ENCODE results near the gene MYO16.
"Not testable (repeated sequence)": the region's sequence is repeated elsewhere in the genome, so short reads cannot be mapped to it uniquely, and the experiment has no call there.

The MYO16 gene

GRCh38 chr13:108742701-108743451 is 113.5 kb downstream of the MYO16 start:
- no peak for DNase-seq (ENCODE audit: low read depth, low spot score)

- DNase-seq (ENCODE audit: low read depth, low spot score): no peak
These were observed 114.1 kb downstream of the MYO16 start for GRCh38 chr13:108743522-108743921.

- no peak for DNase-seq (ENCODE audit: low read depth, low spot score)
These were observed 118.4 kb downstream of the MYO16 start for GRCh38 chr13:108747843-108748242.

GRCh38 chr13:108752276-108752675 is 122.9 kb downstream of the MYO16 start:
- no peak for DNase-seq (ENCODE audit: low read depth, low spot score)

- no peak for DNase-seq (ENCODE audit: low read depth, low spot score)
These were observed 125.7 kb downstream of the MYO16 start for GRCh38 chr13:108755083-108755482.

GRCh38 chr13:108760129-108760528 is 130.7 kb downstream of the MYO16 start:
- DNase-seq (ENCODE audit: low read depth, low spot score): no peak

- no peak for DNase-seq (ENCODE audit: low read depth, low spot score)
These were observed 131.1 kb downstream of the MYO16 start for GRCh38 chr13:108760541-108760940.

- no peak for DNase-seq (ENCODE audit: low read depth, low spot score)
These were observed 138.6 kb downstream of the MYO16 start for GRCh38 chr13:108768035-108768434.

- DNase-seq (ENCODE audit: low read depth, low spot score): no peak
These were observed 140.0 kb downstream of the MYO16 start for GRCh38 chr13:108769213-108770070.

GRCh38 chr13:108775597-108775996 is 146.2 kb downstream of the MYO16 start:
- no peak for DNase-seq (ENCODE audit: low read depth, low spot score)

- DNase-seq (ENCODE audit: low read depth, low spot score): no peak
These were observed 147.2 kb downstream of the MYO16 start for GRCh38 chr13:108776650-108777049.

GRCh38 chr13:108777421-108778420 is 148.3 kb downstream of the MYO16 start:
- DNase-seq (ENCODE audit: low read depth, low spot score): no peak

- no peak for DNase-seq (ENCODE audit: low read depth, low spot score)
These were observed 149.9 kb downstream of the MYO16 start for GRCh38 chr13:108779308-108779707.

- no peak for DNase-seq (ENCODE audit: low read depth, low spot score)
These were observed 151.3 kb downstream of the MYO16 start for GRCh38 chr13:108780706-108781105.

- no peak for DNase-seq (ENCODE audit: low read depth, low spot score)
These were observed 151.9 kb downstream of the MYO16 start for GRCh38 chr13:108781312-108781711.

- DNase-seq (ENCODE audit: low read depth, low spot score): not testable (repeated sequence)
These were observed 153.1 kb downstream of the MYO16 start for GRCh38 chr13:108782480-108782879.

- DNase-seq (ENCODE audit: low read depth, low spot score): no peak
These were observed 156.4 kb downstream of the MYO16 start for GRCh38 chr13:108785844-108786243.

GRCh38 chr13:108786456-108787200 is 157.2 kb downstream of the MYO16 start:
- DNase-seq (ENCODE audit: low read depth, low spot score): no peak

GRCh38 chr13:108787700-108788414 is 158.4 kb downstream of the MYO16 start:
- no peak for DNase-seq (ENCODE audit: low read depth, low spot score)

- no peak for DNase-seq (ENCODE audit: low read depth, low spot score)
These were observed 160.1 kb downstream of the MYO16 start for GRCh38 chr13:108789476-108789875.
